ENCODE data around the gene LYSMD1.
"Not testable (repeated sequence)": the region's sequence is repeated elsewhere in the genome, so short reads cannot be mapped to it uniquely, and the experiment has no call there.

The LYSMD1 gene

GRCh38 chr1:151198254-151199127 lies 32.8 kb upstream of the LYSMD1 start, which contains the start of gene PIP5K1A:
TSS of gene PIP5K1A (plus strand) at chr1:151198552. CDS start at chr1:151198997, 445 bp downstream.
- Histone ChIP-seq H3K27me3 (ENCODE audit: insufficient read depth, low read length, poor library complexity) (no peaks in the 10 kb centered on the region), H3K4me3 (ENCODE audit: low read depth in 1 of 2, low read length in 2 of 2) (peak within 1 kb of the TSS; percentile 98), H3K27ac (ENCODE audit: low read length) (peak within 1 kb of the TSS; percentile 93), H3K9ac (ENCODE audit: low read depth, low read length) (peak within 1 kb of the TSS; percentile 75), H3K4me1 (ENCODE audit: insufficient read depth, low read length) (peaks cover 37% of the 10 kb centered on the region), H3K79me2 (ENCODE audit: insufficient read depth, low read length) (peaks cover 50% of the 10 kb centered on the region), H3K9me3 (ENCODE audit: insufficient read depth, low read length, severe bottlenecking) (no peaks in the 10 kb centered on the region), H2AFZ (ENCODE audit: low read depth, low read length) (peak within 1 kb of the TSS; percentile 84), H4K20me1 (ENCODE audit: insufficient read depth, low read length) (peaks cover 28% of the 10 kb centered on the region; the same call in 1 of the 2 replicates), H3K4me2 (ENCODE audit: insufficient read depth, low read length) (peak within 1 kb of the TSS; percentile 75), H3K36me3 (ENCODE audit: insufficient read depth, low read length) (peaks cover 23% of the 10 kb centered on the region)
- ATAC-seq (ENCODE audit: insufficient read depth, low read depth) (peak; percentile 93), DNase-seq (peak; percentile 98)
- TF ChIP-seq CTCF (IDR thresholded peaks at IDR 0.05; ENCODE audit: borderline replicate concordance, extremely low read depth, low read length, poor library complexity, severe bottlenecking) (no peak), EZH2 (IDR thresholded peaks at IDR 0.05; ENCODE audit: borderline replicate concordance, low read depth, low read length, severe bottlenecking) (no peak)

GRCh38 chr1:151197863-151198253 lies 32.2 kb upstream of the LYSMD1 start:
- Histone ChIP-seq H3K27ac (ENCODE audit: low read length) (peak overlapping the region; percentile 73), H3K79me2 (ENCODE audit: insufficient read depth, low read length) (peaks cover 44% of the 10 kb centered on the region), H3K9ac (ENCODE audit: low read depth, low read length) (peak overlapping the region; percentile 75), H3K36me3 (ENCODE audit: insufficient read depth, low read length) (peaks cover 16% of the 10 kb centered on the region), H3K9me3 (ENCODE audit: insufficient read depth, low read length, severe bottlenecking) (no peaks in the 10 kb centered on the region), H2AFZ (ENCODE audit: low read depth, low read length) (peak overlapping the region; percentile 84), H3K4me3 (ENCODE audit: low read depth in 1 of 2, low read length in 2 of 2) (peak overlapping the region; percentile 98), H3K4me1 (ENCODE audit: insufficient read depth, low read length) (peaks cover 37% of the 10 kb centered on the region), H4K20me1 (ENCODE audit: insufficient read depth, low read length) (peaks cover 26% of the 10 kb centered on the region; the same call in 1 of the 2 replicates), H3K4me2 (ENCODE audit: insufficient read depth, low read length) (peak overlapping the region; percentile 75), H3K27me3 (ENCODE audit: insufficient read depth, low read length, poor library complexity) (no peaks in the 10 kb centered on the region)
- ATAC-seq (ENCODE audit: insufficient read depth, low read depth) (no peak), DNase-seq (no peak)
- TF ChIP-seq CTCF (IDR thresholded peaks at IDR 0.05; ENCODE audit: borderline replicate concordance, extremely low read depth, low read length, poor library complexity, severe bottlenecking) (no peak), EZH2 (IDR thresholded peaks at IDR 0.05; ENCODE audit: borderline replicate concordance, low read depth, low read length, severe bottlenecking) (no peak)

GRCh38 chr1:151196292-151196800 lies 30.6 kb upstream of the LYSMD1 start:
- Histone ChIP-seq H3K27ac (ENCODE audit: low read length) (no peak overlapping the region), H3K4me1 (ENCODE audit: insufficient read depth, low read length) (peaks cover 33% of the 10 kb centered on the region), H3K79me2 (ENCODE audit: insufficient read depth, low read length) (peaks cover 29% of the 10 kb centered on the region), H2AFZ (ENCODE audit: low read depth, low read length) (no peak overlapping the region), H3K36me3 (ENCODE audit: insufficient read depth, low read length) (peaks cover 2% of the 10 kb centered on the region), H3K4me2 (ENCODE audit: insufficient read depth, low read length) (peak overlapping the region; percentile 28; the same call in 1 of the 2 replicates), H3K27me3 (ENCODE audit: insufficient read depth, low read length, poor library complexity) (no peaks in the 10 kb centered on the region), H3K9ac (ENCODE audit: low read depth, low read length) (no peak overlapping the region), H3K9me3 (ENCODE audit: insufficient read depth, low read length, severe bottlenecking) (no peaks in the 10 kb centered on the region), H4K20me1 (ENCODE audit: insufficient read depth, low read length) (peaks cover 18% of the 10 kb centered on the region; the same call in 1 of the 2 replicates), H3K4me3 (ENCODE audit: low read depth in 1 of 2, low read length in 2 of 2) (no peak overlapping the region)
- DNase-seq: peak; percentile 69
- ATAC-seq (ENCODE audit: insufficient read depth, low read depth): 0 out of 3 replicates have a peak, but pooled peaks have one; percentile 17
- no peak for TF ChIP-seq EZH2 (IDR thresholded peaks at IDR 0.05; ENCODE audit: borderline replicate concordance, low read depth, low read length, severe bottlenecking)
- peak; percentile 74 for TF ChIP-seq CTCF (IDR thresholded peaks at IDR 0.05; ENCODE audit: borderline replicate concordance, extremely low read depth, low read length, poor library complexity, severe bottlenecking)

GRCh38 chr1:151194894-151195594 lies 29.3 kb upstream of the LYSMD1 start:
- not testable (repeated sequence) for H3K27ac ChIP-seq (ENCODE audit: low read length); H3K27me3 ChIP-seq (ENCODE audit: insufficient read depth, low read length, poor library complexity); H3K9ac ChIP-seq (ENCODE audit: low read depth, low read length); ATAC-seq (ENCODE audit: insufficient read depth, low read depth); H2AFZ ChIP-seq (ENCODE audit: low read depth, low read length); DNase-seq; H3K4me3 ChIP-seq (ENCODE audit: low read depth in 1 of 2, low read length in 2 of 2); H3K36me3 ChIP-seq (ENCODE audit: insufficient read depth, low read length); H3K9me3 ChIP-seq (ENCODE audit: insufficient read depth, low read length, severe bottlenecking); H3K4me2 ChIP-seq (ENCODE audit: insufficient read depth, low read length)
- Histone ChIP-seq H3K79me2 (ENCODE audit: insufficient read depth, low read length) (peaks cover 17% of the 10 kb centered on the region), H4K20me1 (ENCODE audit: insufficient read depth, low read length) (peaks cover 12% of the 10 kb centered on the region; the same call in 1 of the 2 replicates), H3K4me1 (ENCODE audit: insufficient read depth, low read length) (peaks cover 29% of the 10 kb centered on the region)

All from DND-41 (cell line).